ENCODE measurements around the gene BDH1. TPM values are rescaled to one million over a fixed set of nuclear protein-coding genes. Genes with fewer than 3 reads are reported as not detected.

BDH1 gene
- total and polyA plus RNA-seq, 2 of the 13 experiments (the other 11 are each of a cell fraction or from before 2014, with no cell fraction given): 21.2 to 71.9 TPM

- no peak for TF ChIP-seq KIAA2018 (CRISPR knock-in tag; IDR thresholded peaks at IDR 0.05; ENCODE audit: borderline replicate concordance)
- no peak for TF ChIP-seq ARID2 (CRISPR knock-in tag; IDR thresholded peaks at IDR 0.05; ENCODE audit: borderline replicate concordance)
- TF ChIP-seq, protein P1, sequence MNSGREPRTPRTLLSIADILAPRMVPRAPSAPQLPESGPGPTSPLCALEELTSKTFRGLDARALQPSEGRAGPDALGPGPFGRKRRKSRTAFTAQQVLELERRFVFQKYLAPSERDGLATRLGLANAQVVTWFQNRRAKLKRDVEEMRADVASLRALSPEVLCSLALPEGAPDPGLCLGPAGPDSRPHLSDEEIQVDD (CRISPR knock-in tag; IDR thresholded peaks at IDR 0.05; ENCODE audit: borderline replicate concordance): no peak
- no peak for TF ChIP-seq ATAD3A (CRISPR knock-in tag; IDR thresholded peaks at IDR 0.05)
- TF ChIP-seq SP4 (CRISPR knock-in tag; IDR thresholded peaks at IDR 0.05): no peak
- TF ChIP-seq MBD4 (IDR thresholded peaks at IDR 0.05; ENCODE audit: borderline replicate concordance, low read length): no peak
- TF ChIP-seq SMARCE1 (IDR thresholded peaks at IDR 0.05; ENCODE audit: borderline replicate concordance): no peak
- TF ChIP-seq ZNF496 (CRISPR knock-in tag; IDR thresholded peaks at IDR 0.05; ENCODE audit: insufficient replicate concordance): no peak
- TF ChIP-seq JDP2 (CRISPR knock-in tag; IDR thresholded peaks at IDR 0.05; ENCODE audit: borderline replicate concordance): no peak
- TF ChIP-seq ZNF510 (CRISPR knock-in tag; IDR thresholded peaks at IDR 0.05; ENCODE audit: low read depth): no peak
- TF ChIP-seq, protein P2, sequence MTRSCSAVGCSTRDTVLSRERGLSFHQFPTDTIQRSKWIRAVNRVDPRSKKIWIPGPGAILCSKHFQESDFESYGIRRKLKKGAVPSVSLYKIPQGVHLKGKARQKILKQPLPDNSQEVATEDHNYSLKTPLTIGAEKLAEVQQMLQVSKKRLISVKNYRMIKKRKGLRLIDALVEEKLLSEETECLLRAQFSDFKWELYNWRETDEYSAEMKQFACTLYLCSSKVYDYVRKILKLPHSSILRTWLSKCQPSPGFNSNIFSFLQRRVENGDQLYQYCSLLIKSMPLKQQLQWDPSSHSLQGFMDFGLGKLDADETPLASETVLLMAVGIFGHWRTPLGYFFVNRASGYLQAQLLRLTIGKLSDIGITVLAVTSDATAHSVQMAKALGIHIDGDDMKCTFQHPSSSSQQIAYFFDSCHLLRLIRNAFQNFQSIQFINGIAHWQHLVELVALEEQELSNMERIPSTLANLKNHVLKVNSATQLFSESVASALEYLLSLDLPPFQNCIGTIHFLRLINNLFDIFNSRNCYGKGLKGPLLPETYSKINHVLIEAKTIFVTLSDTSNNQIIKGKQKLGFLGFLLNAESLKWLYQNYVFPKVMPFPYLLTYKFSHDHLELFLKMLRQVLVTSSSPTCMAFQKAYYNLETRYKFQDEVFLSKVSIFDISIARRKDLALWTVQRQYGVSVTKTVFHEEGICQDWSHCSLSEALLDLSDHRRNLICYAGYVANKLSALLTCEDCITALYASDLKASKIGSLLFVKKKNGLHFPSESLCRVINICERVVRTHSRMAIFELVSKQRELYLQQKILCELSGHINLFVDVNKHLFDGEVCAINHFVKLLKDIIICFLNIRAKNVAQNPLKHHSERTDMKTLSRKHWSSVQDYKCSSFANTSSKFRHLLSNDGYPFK (CRISPR knock-in tag; IDR thresholded peaks at IDR 0.05; ENCODE audit: borderline replicate concordance): peak; percentile 15; the same call in 1 of the 2 replicates
- no peak for TF ChIP-seq E2F1 (CRISPR knock-in tag; IDR thresholded peaks at IDR 0.05)
- no peak for TF ChIP-seq PTBP1 (IDR thresholded peaks at IDR 0.05; ENCODE audit: low read depth, low read length, poor library complexity, severe bottlenecking)
Measured at GRCh38 chr3:197520311-197521276, 35.2 kb downstream of the BDH1 start (continued).
